Stimulated activated naive B cell treated with anti-CD40 and anti-IgM and Interleukin-4, amounts not matched to agents 10 μg/mL and 1 μg/mL and 100 μg/mL, for 72 hours (primary cell): ENCODE data around the gene IP6K1.

Experiments
- ATAC-seq, 2 donors: fragments of 150-1000 bp; cut with Tn5 transposase; replicated peaks; 2 replicates each; pipeline ENCODE4 v1.10.0; 2021; ENCODE audit warnings: moderate library complexity in 1 of 2
- DNase-seq: peaks from one replicate; pipeline ENCODE4 v3.0.0; 2021
- H3K27ac Mint-ChIP-seq: one replicate; pipeline ENCODE4 v1.8.0; 2022; ENCODE audit warnings: mild to moderate bottlenecking, mixed read lengths
- H3K27me3 Mint-ChIP-seq, 2 donors: one replicate each; pipeline ENCODE4 v1.8.0; 2022; ENCODE audit warnings: mixed read lengths in 2 of 2
- H3K36me3 Mint-ChIP-seq, 2 donors: one replicate each; pipeline ENCODE4 v1.8.0; 2022; ENCODE audit warnings: mixed read lengths in 2 of 2, mild to moderate bottlenecking in 1 of 2
- H3K4me1 Mint-ChIP-seq, 2 donors: one replicate each; pipeline ENCODE4 v1.8.0; 2022; ENCODE audit warnings: mixed read lengths in 2 of 2, mild to moderate bottlenecking in 1 of 2
- H3K4me3 Mint-ChIP-seq, 2 donors: one replicate each; pipeline ENCODE4 v1.8.0; 2022; ENCODE audit warnings: mild to moderate bottlenecking in 2 of 2, mixed read lengths in 2 of 2, moderate library complexity in 1 of 2
- H3K9me3 Mint-ChIP-seq, 2 donors: one replicate each; pipeline ENCODE4 v1.8.0; 2022; ENCODE audit warnings: mixed read lengths in 2 of 2, mild to moderate bottlenecking in 1 of 2

Gene IP6K1

GRCh38 chr3:49729966-49730609, 56.3 kb downstream of the IP6K1 start:
- Mint-ChIP-seq H3K4me3 (no peak overlapping the region), H3K27me3 (no peaks in the 10 kb centered on the region), H3K27ac (no peak overlapping the region), H3K36me3 (peaks cover 23 to 50% of the 10 kb centered on the region in 2 donors), H3K9me3 (no peaks in the 10 kb centered on the region), H3K4me1 (peaks cover 7 to 14% of the 10 kb centered on the region in 2 donors)
- no peak for ATAC-seq
- no peak for DNase-seq

GRCh38 chr3:49727924-49728361, 58.4 kb downstream of the IP6K1 start:
- H3K4me1 Mint-ChIP-seq: peaks cover 14 to 36% of the 10 kb centered on the region in 2 donors
- H3K27me3 Mint-ChIP-seq: no peaks in the 10 kb centered on the region
- ATAC-seq: no peak
- no peak for DNase-seq
- peak overlapping the region; percentile 65 for H3K27ac Mint-ChIP-seq
- H3K36me3 Mint-ChIP-seq: peaks cover 22 to 42% of the 10 kb centered on the region in 2 donors
- no peaks in the 10 kb centered on the region for H3K9me3 Mint-ChIP-seq
- H3K4me3 Mint-ChIP-seq: no peak overlapping the region

GRCh38 chr3:49727154-49727923, 59.0 kb downstream of the IP6K1 start:
- Mint-ChIP-seq H3K36me3 (peaks cover 17 to 41% of the 10 kb centered on the region in 2 donors), H3K4me1 (peaks cover 19 to 42% of the 10 kb centered on the region in 2 donors), H3K9me3 (no peaks in the 10 kb centered on the region), H3K27me3 (no peaks in the 10 kb centered on the region), H3K4me3 (no peak overlapping the region), H3K27ac (peak overlapping the region; percentile 66)
- DNase-seq (no peak), ATAC-seq (no peak)

DNA sequence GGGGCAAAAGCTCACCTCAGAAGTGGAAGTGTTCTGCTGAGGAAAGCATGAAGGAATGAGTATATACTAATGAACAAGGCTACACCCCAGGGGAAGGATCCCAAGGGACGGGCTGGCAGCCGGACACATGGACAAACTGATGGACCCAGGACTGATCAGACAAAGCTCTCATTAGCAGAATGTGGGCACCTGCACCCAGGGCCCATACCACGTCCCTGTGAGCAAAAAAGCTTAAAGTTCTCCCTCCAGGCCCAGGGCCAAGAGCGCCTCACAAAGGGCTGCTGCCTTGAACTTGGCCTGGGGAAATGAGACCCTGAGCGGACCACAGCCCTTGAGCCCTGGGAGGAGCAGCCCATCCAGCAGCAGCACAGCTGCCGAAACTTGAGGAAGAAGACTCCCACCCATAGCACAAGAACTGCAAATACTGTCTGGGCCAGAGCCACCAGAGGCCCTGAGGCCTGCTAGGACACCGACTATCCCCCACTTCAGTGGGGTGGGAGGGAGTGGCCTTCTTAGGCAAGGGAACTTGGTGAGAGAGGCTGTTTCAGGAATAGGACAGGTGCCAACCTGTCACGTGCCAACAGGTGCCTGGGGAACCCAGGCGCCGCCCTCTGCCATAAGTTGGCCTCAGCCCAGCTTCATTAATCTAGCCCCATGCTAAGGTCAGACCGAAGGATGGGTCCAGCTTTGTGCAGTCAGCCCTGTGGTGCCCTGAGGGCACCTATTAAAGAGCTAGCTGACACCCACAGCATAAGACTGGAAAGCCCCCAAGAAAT, 60.2 kb downstream of the IP6K1 start:
- no peak for DNase-seq
- Mint-ChIP-seq H3K4me1 (peaks cover 25 to 51% of the 10 kb centered on the region in 2 donors), H3K36me3 (peaks cover 20 to 42% of the 10 kb centered on the region in 2 donors), H3K9me3 (no peaks in the 10 kb centered on the region), H3K4me3 (no peak overlapping the region), H3K27me3 (no peaks in the 10 kb centered on the region), H3K27ac (peak overlapping the region; percentile 65)
- no peak for ATAC-seq

DNA sequence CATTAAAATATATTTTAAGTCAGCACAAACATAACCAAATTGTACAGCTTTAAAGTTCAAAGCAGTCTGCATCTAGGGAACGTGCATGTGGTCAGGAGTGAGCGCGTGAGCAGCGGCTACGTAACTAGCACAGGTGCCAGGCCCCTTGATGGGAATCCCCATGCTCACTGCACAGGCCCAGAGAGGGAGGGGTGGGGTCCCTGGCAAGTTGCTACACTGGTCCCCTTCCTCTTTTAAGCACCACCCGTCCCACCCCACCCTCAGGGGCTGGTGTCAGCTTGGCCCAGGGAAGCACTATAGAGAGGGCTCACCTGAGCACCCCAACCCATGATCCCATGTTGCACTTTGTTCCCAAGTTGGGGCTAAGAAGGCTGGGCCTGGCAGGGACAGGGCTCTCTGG, 61.8 kb downstream of the IP6K1 start:
- Mint-ChIP-seq H3K27ac (peak overlapping the region; percentile 100), H3K27me3 (no peaks in the 10 kb centered on the region), H3K4me3 (peak overlapping the region; percentile 88 to 95), H3K4me1 (peaks cover 37 to 66% of the 10 kb centered on the region in 2 donors), H3K9me3 (no peaks in the 10 kb centered on the region), H3K36me3 (peaks cover 32 to 52% of the 10 kb centered on the region in 2 donors)
- DNase-seq: peak; percentile 46
- ATAC-seq: peak; percentile 28 to 33

DNA sequence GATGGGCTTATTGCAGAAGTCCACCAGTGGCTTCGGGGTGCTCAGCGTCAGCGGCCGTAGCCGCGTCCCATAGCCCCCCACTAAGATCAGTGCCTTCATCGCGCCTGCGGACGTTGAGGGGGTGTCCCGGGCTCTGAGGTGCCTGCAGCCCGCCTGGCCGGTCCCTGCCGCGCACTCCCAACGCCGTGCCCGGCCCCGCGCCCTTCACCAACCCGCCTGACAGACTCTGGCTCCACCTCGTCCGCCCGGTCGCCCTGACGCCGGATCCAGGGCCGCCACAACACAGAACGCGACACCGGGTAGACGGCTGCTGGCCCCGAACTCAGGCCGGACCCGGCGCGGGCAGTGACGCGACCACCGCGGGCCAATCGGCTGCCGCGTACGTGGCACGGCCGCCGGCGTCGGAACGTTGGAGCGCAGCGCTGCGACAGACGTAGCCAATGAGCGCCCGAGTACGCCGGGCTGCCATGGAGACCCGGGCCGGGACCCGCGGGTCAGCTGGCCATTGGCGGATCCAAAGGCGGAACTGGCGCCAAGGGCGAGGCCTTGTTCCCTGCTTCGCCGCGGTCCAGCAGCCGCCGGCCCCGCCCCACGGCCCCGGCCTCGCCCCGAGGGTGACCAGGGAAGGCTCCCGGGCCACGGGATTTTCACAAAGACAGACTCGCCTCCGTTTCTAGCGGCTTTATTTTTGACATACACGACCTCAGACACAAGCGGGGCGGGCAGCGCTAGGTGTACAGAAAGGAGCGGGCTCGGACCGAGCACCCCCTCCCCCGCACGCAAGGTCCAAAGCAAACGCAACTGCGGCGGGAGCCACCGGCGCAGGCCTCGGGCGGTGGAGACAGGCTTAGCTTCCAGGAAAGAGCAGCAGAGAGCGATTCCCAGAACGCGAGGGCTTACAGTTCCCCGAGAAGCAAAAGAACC, 62.5 kb downstream of the IP6K1 start, which contains the start of gene GMPPB:
Gene GMPPB (minus strand): TSS at position 324 of the 924 bp plus-strand sequence. CDS start 225 bp downstream, at position 99.
- peaks cover 33 to 54% of the 10 kb centered on the region in 2 donors for H3K36me3 Mint-ChIP-seq
- DNase-seq: peak; percentile 95
- H3K4me3 Mint-ChIP-seq: peak within 1 kb of the TSS; percentile 88 to 95

DNA sequence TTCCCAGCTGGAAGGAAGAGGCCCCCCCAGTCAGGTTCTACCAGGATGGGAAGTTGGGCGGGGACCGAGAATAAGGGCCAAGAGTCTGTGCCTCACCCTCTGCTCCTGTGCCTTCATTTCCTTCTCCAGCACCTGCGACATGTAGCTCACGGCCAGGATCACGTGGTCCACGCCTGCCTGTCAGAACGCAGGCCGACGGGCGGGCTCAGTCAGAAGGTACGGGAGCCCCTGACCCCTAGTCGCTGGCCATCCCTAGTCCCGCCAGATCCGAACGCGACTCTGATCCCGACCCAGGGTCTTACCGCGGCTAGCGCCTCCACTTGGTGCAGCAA, 63.1 kb downstream of the IP6K1 start:
- H3K4me1 Mint-ChIP-seq: peaks cover 48 to 79% of the 10 kb centered on the region in 2 donors
- ATAC-seq: peak; percentile 30
- H3K27ac Mint-ChIP-seq: peak overlapping the region; percentile 100
- no peaks in the 10 kb centered on the region for H3K27me3 Mint-ChIP-seq
- peaks cover 35 to 55% of the 10 kb centered on the region in 2 donors for H3K36me3 Mint-ChIP-seq
- peak; percentile 43 for DNase-seq
- peak overlapping the region; percentile 88 to 95 for H3K4me3 Mint-ChIP-seq
- peaks cover 0 to 3% of the 10 kb centered on the region in 2 donors for H3K9me3 Mint-ChIP-seq

More for the DNA sequence above, 62.5 kb downstream of the IP6K1 start, which contains the start of gene GMPPB:
- ATAC-seq: peak; percentile 82 to 85
- Mint-ChIP-seq H3K27ac (peak within 1 kb of the TSS; percentile 100), H3K4me1 (peaks cover 43 to 73% of the 10 kb centered on the region in 2 donors), H3K27me3 (no peaks in the 10 kb centered on the region), H3K9me3 (no peaks in the 10 kb centered on the region)

DNA sequence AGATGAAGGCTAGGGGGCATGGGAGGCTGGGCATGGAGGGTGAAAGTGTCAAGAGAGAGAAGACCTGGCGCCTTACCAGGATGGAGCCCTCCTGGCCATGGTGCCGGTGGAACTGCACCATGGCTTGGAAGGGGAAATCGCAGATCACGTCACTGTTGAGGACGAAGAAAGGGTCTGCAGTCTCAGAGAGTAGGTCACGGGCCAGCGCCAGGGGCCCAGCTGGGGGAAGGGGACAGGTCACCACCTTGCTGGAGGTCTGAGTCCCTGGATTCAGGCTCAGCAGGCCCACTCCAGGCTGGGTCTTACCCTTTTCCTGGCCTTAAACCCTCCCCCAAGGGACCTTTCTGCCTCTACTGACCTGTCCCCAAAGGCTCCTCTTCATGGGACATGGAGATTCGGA, 63.4 kb downstream of the IP6K1 start:
- ATAC-seq: no peak
- no peaks in the 10 kb centered on the region for H3K27me3 Mint-ChIP-seq
- peak overlapping the region; percentile 100 for H3K27ac Mint-ChIP-seq
- peaks cover 32 to 53% of the 10 kb centered on the region in 2 donors for H3K36me3 Mint-ChIP-seq
- peaks cover 48 to 78% of the 10 kb centered on the region in 2 donors for H3K4me1 Mint-ChIP-seq
- no peak for DNase-seq
- peaks cover 0 to 3% of the 10 kb centered on the region in 2 donors for H3K9me3 Mint-ChIP-seq
- peak overlapping the region; percentile 88 to 95 for H3K4me3 Mint-ChIP-seq

- DNase-seq (no peak), ATAC-seq (no peak)
- H3K36me3 Mint-ChIP-seq: peaks cover 33 to 45% of the 10 kb centered on the region in 2 donors
- peaks cover 0 to 3% of the 10 kb centered on the region in 2 donors for H3K9me3 Mint-ChIP-seq
- peaks cover 45 to 72% of the 10 kb centered on the region in 2 donors for H3K4me1 Mint-ChIP-seq
- H3K4me3 Mint-ChIP-seq: peak overlapping the region; percentile 88 to 95
- peak overlapping the region; percentile 100 for H3K27ac Mint-ChIP-seq
- no peaks in the 10 kb centered on the region for H3K27me3 Mint-ChIP-seq
These were observed 64.2 kb downstream of the IP6K1 start for GRCh38 chr3:49721896-49722781.

GRCh38 chr3:49721596-49721895, 64.8 kb downstream of the IP6K1 start:
- H3K36me3 Mint-ChIP-seq: peaks cover 33 to 45% of the 10 kb centered on the region in 2 donors
- H3K27ac Mint-ChIP-seq: no peak overlapping the region
- H3K4me3 Mint-ChIP-seq: peak overlapping the region in 1 of 2 donors; percentile 95
- ATAC-seq (no peak), DNase-seq (no peak)
- peaks cover 44 to 72% of the 10 kb centered on the region in 2 donors for H3K4me1 Mint-ChIP-seq
- no peaks in the 10 kb centered on the region for H3K27me3 Mint-ChIP-seq
- peaks cover 0 to 3% of the 10 kb centered on the region in 2 donors for H3K9me3 Mint-ChIP-seq

- Mint-ChIP-seq H3K27me3 (no peaks in the 10 kb centered on the region), H3K4me3 (peak overlapping the region in 1 of 2 donors; percentile 17), H3K27ac (peak overlapping the region; percentile 82), H3K4me1 (peaks cover 44 to 72% of the 10 kb centered on the region in 2 donors), H3K9me3 (peaks cover 0 to 3% of the 10 kb centered on the region in 2 donors), H3K36me3 (peaks cover 37 to 50% of the 10 kb centered on the region in 2 donors)
- ATAC-seq (no peak), DNase-seq (no peak)
These were observed 65.3 kb downstream of the IP6K1 start for GRCh38 chr3:49720855-49721595.
